A549 (cell line): ENCODE data around the gene CCL25. TPM values are rescaled to one million over a fixed set of nuclear protein-coding genes. Genes with fewer than 3 reads are reported as not detected.

Source experiments
- ATAC-seq, 2 experiments: fragments of 200-7000 bp in 1 of 2; fragments of >200 bp in 1 of 2; cut with Nextera tagmentation in 1 of 2; cut with Tn5 transposase in 1 of 2; 3 replicates each; pipeline versions ENCODE4 v1.8.0 to v1.9.1; 2018 to 2020; ENCODE audit warnings: mild to moderate bottlenecking in 1 of 2, moderate library complexity in 1 of 2
- CTCF ChIA-PET: fragments of 300-600 bp; sonication (Branson Sonifier 250); formaldehyde crosslinking; extraction: SDS; loops from one replicate; lab custom pipeline; 2021; ENCODE audit warnings: antibody characterized with exemption, inconsistent platforms; lab: Yijun Ruan, JAX
- POLR2A ChIA-PET: fragments of 350-600 bp; formaldehyde crosslinking; extraction: SDS; loops from one replicate; lab custom pipeline; 2021; ENCODE audit warnings: antibody characterized with exemption, inconsistent platforms; lab: Yijun Ruan, JAX
- DNase-seq, 2 experiments: peaks; one replicate each; pipeline versions ENCODE4 v3.0.0 to v3.0.0-alpha.2; 2011 to 2016; ENCODE audit warnings: low read depth in 1 of 2, low spot score in 1 of 2
- FAIRE-seq: peaks from 2 replicates; lab custom pipeline; 2011; peaks lifted over from hg19 to GRCh38; lab: Jason Lieb, UNC
- H3K27ac ChIP-seq, 2 experiments: fragments of >200 bp; sonication (Bioruptor Twin); formaldehyde crosslinking; 3 replicates each; pipeline ENCODE4 v1.5.1; 2016 to 2017
- H3K4me1 ChIP-seq: fragments of >200 bp; sonication (Bioruptor Twin); formaldehyde crosslinking; 3 replicates; pipeline ENCODE4 v1.6.1; 2016
- H3K4me2 ChIP-seq: fragments of >200 bp; sonication (Bioruptor Twin); formaldehyde crosslinking; 3 replicates; pipeline ENCODE4 v1.6.1; 2016
- H3K4me3 ChIP-seq: fragments of >200 bp; sonication (Bioruptor Twin); formaldehyde crosslinking; 3 replicates; pipeline ENCODE4 v1.5.1; 2016
- H3K9me3 ChIP-seq: fragments of >200 bp; sonication (Bioruptor Twin); formaldehyde crosslinking; 3 replicates; pipeline ENCODE4 v1.6.1; 2016
- BHLHE40 ChIP-seq: IDR thresholded peaks from 2 replicates; pipeline ENCODE4 v1.6.1; 2012; ENCODE audit warnings: low read depth, low read length, inconsistent platforms
- CHD2 ChIP-seq: fragments of 150-350 bp; IDR thresholded peaks from 2 replicates; pipeline ENCODE4 v1.6.1; 2014; ENCODE audit warnings: low read length; ENCODE audit not compliant: partially characterized antibody
- CHD4 ChIP-seq: fragments of 200-600 bp; sonication (generic); IDR thresholded peaks from 2 replicates; pipeline ENCODE4 v1.6.1; 2016; ENCODE audit warnings: antibody characterized with exemption, mild to moderate bottlenecking, borderline replicate concordance
- FOSL2 ChIP-seq, 2 experiments: fragments of 450-650 bp in 1 of 2; fragments of >200 bp in 1 of 2; sonication (Bioruptor Twin) in 1 of 2; formaldehyde crosslinking; IDR thresholded peaks; 2 replicates each; pipeline versions ENCODE4 v1.5.0 to v1.6.1; 2016 to 2020; ENCODE audit warnings: mild to moderate bottlenecking in 1 of 2, moderate library complexity in 1 of 2
- FOXS1 ChIP-seq: fragments of 250-450 bp; sonication (Bioruptor Pico); IDR thresholded peaks from 2 replicates; pipeline ENCODE4 v1.5.0; 2020; ENCODE audit warnings: mild to moderate bottlenecking, moderate library complexity
- GATA3 ChIP-seq: IDR thresholded peaks from 2 replicates; pipeline ENCODE4 v1.6.1; 2012; ENCODE audit warnings: borderline replicate concordance
- HDAC2 ChIP-seq: fragments of 200-600 bp; sonication (generic); IDR thresholded peaks from 2 replicates; pipeline ENCODE4 v1.6.1; 2016
- HMGXB4 ChIP-seq: fragments of 250-450 bp; sonication (Bioruptor Pico); IDR thresholded peaks from 2 replicates; pipeline ENCODE4 v1.5.0; 2021; ENCODE audit warnings: mild to moderate bottlenecking, moderate library complexity, borderline replicate concordance
- HOXB13 ChIP-seq: fragments of 250-450 bp; sonication (Bioruptor Pico); IDR thresholded peaks from 2 replicates; pipeline ENCODE4 v1.5.0; 2020; ENCODE audit warnings: low read depth, mild to moderate bottlenecking, moderate library complexity
- JUN ChIP-seq, 2 experiments: fragments of >200 bp; sonication (Bioruptor Twin); formaldehyde crosslinking; IDR thresholded peaks; 2 replicates in 1 of 2; 3 replicates in 1 of 2; pipeline ENCODE4 v1.6.1; 2016 to 2017
- KDM1A ChIP-seq: fragments of 200-600 bp; sonication (generic); IDR thresholded peaks from 2 replicates; pipeline ENCODE4 v1.6.1; 2016; ENCODE audit warnings: low read depth, mild to moderate bottlenecking
- MAFK ChIP-seq: fragments of 450-650 bp; IDR thresholded peaks from 2 replicates; pipeline ENCODE4 v1.6.1; 2014; ENCODE audit not compliant: partially characterized antibody
- MAX ChIP-seq: IDR thresholded peaks from 2 replicates; pipeline ENCODE4 v1.6.1; 2012
- MAZ ChIP-seq: fragments of 150-350 bp; IDR thresholded peaks from 2 replicates; pipeline ENCODE4 v1.6.1; 2014; ENCODE audit warnings: antibody characterized with exemption, low read depth, low read length, borderline replicate concordance
- NFE2L2 ChIP-seq: fragments of 150-350 bp; conservative IDR thresholded peaks from 2 replicates; pipeline ENCODE4 v1.6.1; 2014; ENCODE audit warnings: low read length
- PBX3 ChIP-seq: IDR thresholded peaks from 2 replicates; pipeline ENCODE4 v1.6.1; 2012
- RAD21 ChIP-seq, 2 experiments: fragments of >200 bp in 1 of 2; sonication (Bioruptor Twin) in 1 of 2; formaldehyde crosslinking in 1 of 2; IDR thresholded peaks in 1 of 2; conservative IDR thresholded peaks in 1 of 2; 2 replicates in 1 of 2; 3 replicates in 1 of 2; pipeline ENCODE4 v1.6.1; 2012 to 2018; ENCODE audit warnings: inconsistent platforms in 1 of 2
- REST ChIP-seq: fragments of 200-600 bp; sonication (generic); IDR thresholded peaks from 2 replicates; pipeline ENCODE4 v1.6.1; 2016; ENCODE audit warnings: antibody characterized with exemption, mild to moderate bottlenecking, moderate library complexity
- RFX5 ChIP-seq: fragments of 450-650 bp; IDR thresholded peaks from 2 replicates; pipeline ENCODE4 v1.7.1; 2014; ENCODE audit warnings: antibody characterized with exemption, mild to moderate bottlenecking, moderate library complexity
- SREBF2 ChIP-seq: fragments of 450-650 bp; IDR thresholded peaks from 2 replicates; pipeline ENCODE4 v1.6.1; 2014; ENCODE audit warnings: mild to moderate bottlenecking, moderate library complexity
- TP53 ChIP-seq: fragments of 250-450 bp; sonication (Bioruptor Pico); IDR thresholded peaks from 2 replicates; pipeline ENCODE4 v1.5.0; 2021; ENCODE audit warnings: mild to moderate bottlenecking, moderate library complexity
- USF2 ChIP-seq: fragments of 450-650 bp; IDR thresholded peaks from 2 replicates; pipeline ENCODE4 v1.6.1; 2014; ENCODE audit warnings: antibody characterized with exemption
- WGBS: methylation state at CpG from one replicate; pipeline ENCODE4 v1.1.6; 2017; ENCODE audit errors: missing lambda C conversion rate; 5-methylcytosine and 5-hydroxymethylcytosine counted together
- polyA plus RNA-seq, 4 experiments: library from polyadenylated mRNA; depleted of rRNA in 3 of 4; stranded (reverse); fragments of >200 nt; fragmentation: RNase III in 1 of 4; extraction: RNeasy Plus Mini Kit Qiagen cat#74134 plus additional on column Dnase treatment in 1 of 4; gene quantifications; 2 replicates in 3 of 4; 3 replicates in 1 of 4; pipeline ENCODE4 v1.2.3, GENCODE V29; 2011 to 2017

Gene CCL25
- polyA plus RNA-seq, 2 of the 4 experiments (the other 2 are of a cell fraction): not detected

GRCh38 chr19:8090950-8091349, 38.4 kb downstream of the CCL25 start:
- Histone ChIP-seq H3K4me1 (peaks cover 7% of the 10 kb centered on the region; the same call in 1 of the 3 replicates), H3K4me3 (no peak overlapping the region), H3K27ac (no peak overlapping the region), H3K9me3 (peaks cover 9% of the 10 kb centered on the region; the same call in 2 of the 3 replicates), H3K4me2 (no peak overlapping the region)
- POLR2A ChIA-PET: no interaction called here
- CTCF ChIA-PET: interaction anchor here (0.6 kb wide), 1 partner anchor 39 kb away, joined by 3 read pairs; no protein-coding TSS in a partner anchor
- DNase-seq: no peak
- no peak for TF ChIP-seq MAFK
- no peak for TF ChIP-seq USF2
- TF ChIP-seq MAZ: no peak
- no peak for TF ChIP-seq FOXS1
- no peak for TF ChIP-seq MAX
- no peak for TF ChIP-seq TP53 (CRISPR knock-in tag)
- no peak for TF ChIP-seq RAD21 (conservative IDR thresholded peaks at IDR 0.05 in 1 of 2, IDR thresholded peaks at IDR 0.05 in 1 of 2)
- no peak for TF ChIP-seq CHD2
- TF ChIP-seq HMGXB4 (CRISPR knock-in tag): no peak
- TF ChIP-seq PBX3: no peak
- ATAC-seq: no peak
- no peak for FAIRE-seq
- WGBS: 63% methylated on average over 2 of the region's 2 CpGs

GRCh38 chr19:8093740-8094139, 41.2 kb downstream of the CCL25 start:
- no peak overlapping the region for H3K4me3 ChIP-seq
- H3K27ac ChIP-seq: no peak overlapping the region
- POLR2A ChIA-PET: no interaction called here
- FAIRE-seq (no peak), DNase-seq (no peak), ATAC-seq (no peak)
- H3K4me1 ChIP-seq: no peaks in the 10 kb centered on the region
- TF ChIP-seq USF2: no peak
- no peak for TF ChIP-seq SREBF2
- TF ChIP-seq JUN (IDR thresholded peaks at IDR 0.05): no peak
- TF ChIP-seq HOXB13 (CRISPR knock-in tag): no peak
- no peak for TF ChIP-seq REST
- TF ChIP-seq FOSL2 (IDR thresholded peaks at IDR 0.05): no peak
- no peak for TF ChIP-seq FOSL2 (CRISPR knock-in tag; IDR thresholded peaks at IDR 0.05)
- TF ChIP-seq NFE2L2: no peak
- TF ChIP-seq BHLHE40: no peak
- TF ChIP-seq KDM1A: no peak
- no peak for TF ChIP-seq HDAC2
- TF ChIP-seq RFX5: no peak
- no peak for TF ChIP-seq GATA3
- no peak for TF ChIP-seq TP53 (CRISPR knock-in tag)
- no peak for TF ChIP-seq CHD4
- H3K9me3 ChIP-seq: peaks cover 18% of the 10 kb centered on the region; the same call in 2 of the 3 replicates
- H3K4me2 ChIP-seq: no peak overlapping the region
- WGBS: 71% methylated on average over 2 of the region's 2 CpGs
- CTCF ChIA-PET: no interaction called here
